Measurements from ENCODE around the gene ZSCAN5A. TPM values are rescaled to one million over a fixed set of nuclear protein-coding genes. Genes with fewer than 3 reads are reported as not detected.

Gene ZSCAN5A
- total and polyA plus RNA-seq, 10 of the 15 experiments (the other 5 are each of a cell fraction or from before 2014, with no cell fraction given): 5.5 to 12.0 (median 8.7) TPM

DNA sequence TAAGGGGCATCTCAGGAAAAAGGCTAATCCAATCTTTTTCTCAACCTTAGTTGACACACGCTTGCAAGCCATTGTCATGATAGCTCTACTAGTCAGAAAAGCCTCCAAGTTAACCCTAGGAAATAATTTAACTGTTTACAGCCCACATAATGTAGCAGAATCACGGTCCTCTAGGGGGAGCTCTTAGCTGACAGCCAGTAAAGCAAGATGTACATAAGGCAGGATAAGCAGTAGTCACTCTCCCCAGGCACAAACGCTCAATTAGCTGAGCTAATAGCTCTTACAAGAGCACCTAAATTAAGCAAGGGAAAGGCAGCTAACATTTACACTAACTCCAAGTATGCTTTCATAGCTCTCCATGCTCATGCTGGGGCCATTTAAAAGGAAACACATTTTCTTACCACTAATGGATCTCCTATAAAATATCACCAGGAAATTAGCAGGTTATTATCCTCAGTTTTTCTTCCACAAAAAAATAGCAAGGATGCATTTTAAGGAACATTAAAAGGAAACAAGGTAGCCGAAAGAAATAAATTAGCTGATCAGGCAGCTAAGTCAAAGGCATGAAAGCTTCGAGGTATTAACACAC, 33.7 kb upstream of the ZSCAN5A start:
- in situ Hi-C loops (cut with MboI): no loop called here
- intact Hi-C loops (cut with micrococcal nuclease; ENCODE audit: unreplicated experiment): no loop called here
- no TSS peak for BruUV-seq (replicated peaks)
- ChIA-PET RAD21 (ENCODE audit: unreplicated experiment) (interaction anchor here (0.5 to 2.8 kb wide), 6 partner anchors 15 to 282 kb away, joined by 3 to 13 read pairs (median 4); no protein-coding TSS in a partner anchor), SMC1A (ENCODE audit: uncharacterized antibody, unreplicated experiment) (interaction anchor here (0.6 to 1.5 kb wide), 4 partner anchors 15 to 1875 kb away, joined by 3 to 11 read pairs (median 6); partner anchors contain the start of gene CDC42EP5), CTCF (interaction anchor here (0.6 to 3.5 kb wide), 34 partner anchors 10 to 751 kb away, joined by 3 to 38 read pairs (median 5); partner anchors contain the start of genes ZNF444 and ZNF582), POLR2A (no interaction called here)
- no peaks in the 10 kb centered on the region for H3K79me2 ChIP-seq (ENCODE audit: control insufficient read depth, insufficient read depth, low read length)
- H3K9ac ChIP-seq (ENCODE audit: control insufficient read depth, insufficient read depth, low read length): no peak overlapping the region
- TF ChIP-seq, protein P1, sequence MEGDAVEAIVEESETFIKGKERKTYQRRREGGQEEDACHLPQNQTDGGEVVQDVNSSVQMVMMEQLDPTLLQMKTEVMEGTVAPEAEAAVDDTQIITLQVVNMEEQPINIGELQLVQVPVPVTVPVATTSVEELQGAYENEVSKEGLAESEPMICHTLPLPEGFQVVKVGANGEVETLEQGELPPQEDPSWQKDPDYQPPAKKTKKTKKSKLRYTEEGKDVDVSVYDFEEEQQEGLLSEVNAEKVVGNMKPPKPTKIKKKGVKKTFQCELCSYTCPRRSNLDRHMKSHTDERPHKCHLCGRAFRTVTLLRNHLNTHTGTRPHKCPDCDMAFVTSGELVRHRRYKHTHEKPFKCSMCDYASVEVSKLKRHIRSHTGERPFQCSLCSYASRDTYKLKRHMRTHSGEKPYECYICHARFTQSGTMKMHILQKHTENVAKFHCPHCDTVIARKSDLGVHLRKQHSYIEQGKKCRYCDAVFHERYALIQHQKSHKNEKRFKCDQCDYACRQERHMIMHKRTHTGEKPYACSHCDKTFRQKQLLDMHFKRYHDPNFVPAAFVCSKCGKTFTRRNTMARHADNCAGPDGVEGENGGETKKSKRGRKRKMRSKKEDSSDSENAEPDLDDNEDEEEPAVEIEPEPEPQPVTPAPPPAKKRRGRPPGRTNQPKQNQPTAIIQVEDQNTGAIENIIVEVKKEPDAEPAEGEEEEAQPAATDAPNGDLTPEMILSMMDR (IDR thresholded peaks at IDR 0.05 in 2 of 3, conservative IDR thresholded peaks at IDR 0.05 in 1 of 3; ENCODE audit: control insufficient read depth in 2 of 3, extremely low read depth in 1 of 3, insufficient read depth in 1 of 3, low read depth in 3 of 3, low read length in 3 of 3): peak; percentile 25 to 41 (median 40); a peak in 5 of 6 replicates
- TF ChIP-seq SMARCA5 (IDR thresholded peaks at IDR 0.05) (peak; percentile 73; the same call in 1 of the 2 replicates), HDGF (IDR thresholded peaks at IDR 0.05) (no peak)
- H3K4me1 ChIP-seq (ENCODE audit: control insufficient read depth, insufficient read depth, low read length): no peaks in the 10 kb centered on the region
- 30% methylated on average over 5 of the region's 5 CpGs for WGBS (ENCODE audit: insufficient coverage, insufficient replicate concordance, low lambda C conversion rate, missing lambda C conversion rate)
- ATAC-seq (peak; percentile 54), DNase-seq (ENCODE audit: low read depth, low spot score) (no peak), FAIRE-seq (no peak)
- H3K9me3 ChIP-seq (replicated peaks; ENCODE audit: control insufficient read depth, insufficient read depth, low read length): no peaks in the 10 kb centered on the region
- H4K20me1 ChIP-seq (ENCODE audit: control insufficient read depth, insufficient read depth): no peaks in the 10 kb centered on the region
- H3K4me3 ChIP-seq: no peak overlapping the region
- H2AFZ ChIP-seq (ENCODE audit: control insufficient read depth, low read depth, low read length): no peak overlapping the region
- no peak overlapping the region for H3K4me2 ChIP-seq (ENCODE audit: control insufficient read depth, insufficient read depth)
- no peak overlapping the region for H3K27ac ChIP-seq (ENCODE audit: control insufficient read depth, insufficient read depth)
- H3K27me3 ChIP-seq (replicated peaks in 1 of 2; ENCODE audit: control insufficient read depth in 2 of 2, insufficient read depth in 2 of 2, low read length in 1 of 2): no peaks in the 10 kb centered on the region
- H3K36me3 ChIP-seq (ENCODE audit: control insufficient read depth in 2 of 2, insufficient read depth in 2 of 2, low read length in 1 of 2): no peaks in the 10 kb centered on the region

Data from GM12878 (cell line).